Measurements from ENCODE around the gene FKBP3.

GRCh38 chr14:45112896-45113781 is 21.1 kb downstream of the FKBP3 start:
- no peak for TF ChIP-seq CTCF (IDR thresholded peaks at IDR 0.05)
- TF ChIP-seq POLR2AphosphoS5 (IDR thresholded peaks at IDR 0.05): no peak
